NT2/D1 (cell line): ENCODE data around the gene SMURF1.
"Not testable (repeated sequence)": the region's sequence is repeated elsewhere in the genome, so short reads cannot be mapped to it uniquely, and the experiment has no call there.

Source experiments
- DNase-seq: peaks from one replicate; pipeline ENCODE4 v3.0.0-alpha.2; 2011; ENCODE audit warnings: low read depth, low spot score
- H3K27me3 ChIP-seq: 2 replicates; pipeline ENCODE4 v1.6.0; 2011; ENCODE audit warnings: mild to moderate bottlenecking; ENCODE audit not compliant: insufficient read length, insufficient read depth
- H3K36me3 ChIP-seq: 2 replicates; pipeline ENCODE4 v1.6.1; 2011; ENCODE audit warnings: mild to moderate bottlenecking, low read length, mixed read lengths; ENCODE audit not compliant: insufficient read depth, insufficient read length
- H3K4me1 ChIP-seq: 2 replicates; pipeline ENCODE4 v1.5.1; 2011; ENCODE audit not compliant: insufficient read depth, insufficient read length
- H3K4me3 ChIP-seq: 2 replicates; pipeline ENCODE4 v1.5.1; 2011; ENCODE audit warnings: low read depth; ENCODE audit not compliant: insufficient read length
- H3K9ac ChIP-seq: 2 replicates; pipeline ENCODE4 v1.6.0; 2011; ENCODE audit warnings: low read depth; ENCODE audit not compliant: insufficient read length
- H3K9me3 ChIP-seq: 2 replicates; pipeline ENCODE4 v1.5.1; 2011; ENCODE audit warnings: mild to moderate bottlenecking, low read length; ENCODE audit not compliant: insufficient read depth
- SUZ12 ChIP-seq: IDR thresholded peaks from 2 replicates; pipeline ENCODE4 v1.6.1; 2011; ENCODE audit not compliant: insufficient read length, insufficient read depth; ENCODE audit errors: extremely low read depth
- YY1 ChIP-seq: IDR thresholded peaks from 2 replicates; pipeline ENCODE4 v1.6.1; 2011; ENCODE audit not compliant: insufficient read length, insufficient read depth
- ZNF274 ChIP-seq: IDR thresholded peaks from 2 replicates; pipeline ENCODE4 v1.6.1; 2011; ENCODE audit warnings: mild to moderate bottlenecking, low read depth, low read length

The SMURF1 gene

DNA sequence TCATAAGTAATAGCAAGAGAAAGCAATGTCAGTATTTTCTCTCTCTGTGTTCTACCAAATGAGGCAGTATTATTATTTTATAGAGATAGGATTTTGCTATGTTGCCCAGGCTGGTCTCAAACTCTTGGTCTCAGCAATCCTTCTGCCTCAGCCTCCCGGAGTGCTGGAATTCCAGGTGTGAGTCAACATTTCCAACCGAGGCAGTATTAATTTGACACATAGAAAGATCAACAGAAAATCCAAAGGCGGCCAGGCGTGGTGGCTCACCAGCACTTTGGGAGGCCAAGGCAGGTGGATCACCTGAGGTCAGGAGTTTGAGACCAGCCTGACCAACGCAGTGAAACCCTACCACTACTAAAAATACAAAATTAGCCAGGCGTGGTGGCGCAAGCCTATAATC is 71.8 kb downstream of the SMURF1 start:
- TF ChIP-seq YY1 = no peak
- no peak for TF ChIP-seq SUZ12
- no peak for TF ChIP-seq ZNF274
- H3K9me3 ChIP-seq = no peaks in the 10 kb centered on the region
- H3K4me3 ChIP-seq = no peak overlapping the region
- DNase-seq = no peak
- H3K9ac ChIP-seq = no peak overlapping the region
- H3K36me3 ChIP-seq = no peaks in the 10 kb centered on the region
- H3K4me1 ChIP-seq = no peaks in the 10 kb centered on the region
- no peaks in the 10 kb centered on the region for H3K27me3 ChIP-seq

DNA sequence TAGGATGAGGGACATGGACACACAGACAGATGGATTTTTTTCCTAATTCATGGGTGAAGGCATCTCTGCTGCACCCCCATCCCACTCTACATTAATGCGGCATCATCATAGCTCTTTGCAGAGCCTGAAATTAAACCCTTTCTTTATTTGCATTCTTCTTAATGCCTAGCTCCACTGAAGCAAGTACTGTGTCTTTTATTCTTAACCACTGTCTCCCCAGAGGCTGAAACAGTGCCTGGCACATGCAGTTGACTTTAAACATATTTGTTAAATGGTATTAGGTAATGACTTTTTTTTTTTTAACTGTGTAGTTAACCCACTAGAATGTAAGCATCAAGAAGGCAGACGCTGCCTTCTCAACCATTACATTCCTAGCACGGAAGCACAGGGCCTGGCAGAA is 73.5 kb downstream of the SMURF1 start:
- H3K9ac ChIP-seq = no peak overlapping the region
- H3K9me3 ChIP-seq = no peaks in the 10 kb centered on the region
- H3K4me3 ChIP-seq = no peak overlapping the region
- TF ChIP-seq YY1 (no peak), ZNF274 (no peak), SUZ12 (no peak)
- DNase-seq = no peak
- H3K27me3 ChIP-seq = no peaks in the 10 kb centered on the region
- no peaks in the 10 kb centered on the region for H3K36me3 ChIP-seq
- H3K4me1 ChIP-seq = no peaks in the 10 kb centered on the region

DNA sequence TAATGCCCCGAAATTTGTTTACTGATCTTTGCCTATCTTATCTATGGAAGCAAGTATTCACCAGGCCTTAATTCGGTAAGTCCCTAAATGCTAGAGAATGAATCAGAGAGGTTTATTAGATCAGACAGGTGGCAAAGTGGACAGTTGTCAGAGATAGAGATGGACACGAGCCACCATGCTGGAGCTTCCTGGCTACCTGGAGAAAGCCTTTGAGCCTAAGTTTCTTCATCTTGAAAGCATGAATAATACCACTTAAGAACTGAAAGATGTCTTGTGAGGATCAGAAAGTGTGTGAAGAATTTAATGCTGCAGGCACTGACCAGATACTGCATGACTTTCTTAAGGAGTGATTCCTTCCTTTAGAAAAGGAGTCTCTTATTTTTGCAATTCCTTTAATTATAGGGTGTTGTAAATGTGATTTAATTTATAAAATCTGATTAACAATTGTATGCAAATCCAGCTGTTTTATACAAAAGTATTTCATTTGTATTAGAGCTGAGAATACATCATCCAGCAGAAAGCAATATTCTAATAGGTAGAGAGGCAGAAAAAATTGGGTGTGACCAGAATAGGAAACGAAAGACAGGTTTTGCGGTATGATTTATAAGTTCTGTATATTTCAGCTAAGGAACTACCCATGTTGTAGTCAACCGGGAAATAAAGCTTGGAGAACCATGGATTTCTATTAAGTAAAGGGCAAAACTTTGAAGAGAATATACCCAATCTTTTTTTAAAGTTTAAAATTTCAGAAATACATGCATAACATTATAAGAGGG is 82.7 kb downstream of the SMURF1 start:
- no peaks in the 10 kb centered on the region for H3K9me3 ChIP-seq
- no peaks in the 10 kb centered on the region for H3K27me3 ChIP-seq
- H3K4me1 ChIP-seq = no peaks in the 10 kb centered on the region
- H3K9ac ChIP-seq = no peak overlapping the region
- TF ChIP-seq ZNF274 (no peak), YY1 (no peak), SUZ12 (no peak)
- no peak overlapping the region for H3K4me3 ChIP-seq
- DNase-seq = no peak
- peaks cover 14% of the 10 kb centered on the region for H3K36me3 ChIP-seq

- no peaks in the 10 kb centered on the region for H3K27me3 ChIP-seq
- H3K4me1 ChIP-seq = no peaks in the 10 kb centered on the region
- no peak overlapping the region for H3K9ac ChIP-seq
- TF ChIP-seq SUZ12 = no peak
- no peak for TF ChIP-seq YY1
- no peak for TF ChIP-seq ZNF274
- peaks cover 55% of the 10 kb centered on the region for H3K36me3 ChIP-seq
- DNase-seq = no peak
- no peak overlapping the region for H3K4me3 ChIP-seq
- no peaks in the 10 kb centered on the region for H3K9me3 ChIP-seq
Observed at GRCh38 chr7:99054781-99055180, 89.1 kb downstream of the SMURF1 start.

GRCh38 chr7:99050971-99051370 is 92.9 kb downstream of the SMURF1 start:
- H3K9me3 ChIP-seq = no peaks in the 10 kb centered on the region
- no peak overlapping the region for H3K4me3 ChIP-seq
- H3K36me3 ChIP-seq = peaks cover 69% of the 10 kb centered on the region
- H3K27me3 ChIP-seq = no peaks in the 10 kb centered on the region
- no peaks in the 10 kb centered on the region for H3K4me1 ChIP-seq
- no peak for DNase-seq
- TF ChIP-seq SUZ12 (no peak), YY1 (no peak), ZNF274 (no peak)
- no peak overlapping the region for H3K9ac ChIP-seq

DNA sequence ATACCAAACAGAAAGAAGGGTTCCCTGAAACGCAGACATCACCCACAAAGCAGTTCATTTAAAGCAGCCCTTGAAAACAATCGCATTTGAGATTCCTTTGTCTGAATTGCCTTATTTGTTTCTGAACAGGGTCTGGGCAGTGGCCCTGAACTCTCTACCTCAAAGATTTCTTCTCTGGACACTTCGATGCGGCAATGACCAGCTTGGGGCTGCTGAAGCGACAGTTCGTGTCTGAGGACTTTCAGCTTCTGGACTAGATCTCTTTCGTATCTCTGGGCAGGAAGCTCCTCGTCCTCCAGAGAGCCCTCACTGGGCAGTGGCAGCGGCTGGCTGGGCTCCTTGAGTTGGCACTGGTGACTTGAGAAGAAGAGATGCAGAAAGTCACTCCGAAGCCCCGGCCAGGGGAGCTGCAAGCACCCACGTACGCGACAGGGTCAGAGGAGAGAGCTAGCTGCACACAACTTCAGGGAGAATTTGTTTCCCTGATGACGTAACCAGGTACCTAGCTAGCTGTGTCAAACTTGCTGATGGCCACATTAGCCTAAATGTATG is 96.3 kb downstream of the SMURF1 start:
- Histone ChIP-seq H3K36me3 (peaks cover 67% of the 10 kb centered on the region), H3K27me3 (no peaks in the 10 kb centered on the region)
- no peak for DNase-seq

DNA sequence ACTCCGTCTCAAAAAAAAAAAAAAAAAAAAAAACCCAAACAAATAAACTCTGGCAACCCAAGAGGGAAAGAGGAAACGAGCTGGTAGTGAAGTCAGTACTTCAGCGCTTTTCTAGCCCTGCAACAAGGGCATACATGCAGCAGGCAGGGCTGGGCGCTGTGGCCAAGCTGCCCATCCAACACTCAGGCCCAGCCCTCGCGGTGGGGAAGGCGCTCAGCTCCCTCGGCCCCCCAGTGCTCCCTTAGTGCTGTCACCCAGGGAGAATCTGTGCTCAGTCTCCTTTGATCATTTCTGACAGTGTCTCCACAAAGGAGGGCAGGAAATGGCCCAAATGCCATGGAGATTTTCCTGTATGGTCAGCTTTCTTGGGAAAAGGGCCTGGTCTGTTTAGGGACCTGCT is 97.2 kb downstream of the SMURF1 start:
- no peak for TF ChIP-seq YY1
- TF ChIP-seq SUZ12 = no peak
- no peak for TF ChIP-seq ZNF274
- peaks cover 63% of the 10 kb centered on the region for H3K36me3 ChIP-seq

More for the DNA sequence above, 96.3 kb downstream of the SMURF1 start:
- no peak overlapping the region for H3K9ac ChIP-seq
- H3K9me3 ChIP-seq = no peaks in the 10 kb centered on the region
- no peak overlapping the region for H3K4me3 ChIP-seq
- no peaks in the 10 kb centered on the region for H3K4me1 ChIP-seq
- TF ChIP-seq YY1 (no peak), SUZ12 (no peak), ZNF274 (no peak)

DNA sequence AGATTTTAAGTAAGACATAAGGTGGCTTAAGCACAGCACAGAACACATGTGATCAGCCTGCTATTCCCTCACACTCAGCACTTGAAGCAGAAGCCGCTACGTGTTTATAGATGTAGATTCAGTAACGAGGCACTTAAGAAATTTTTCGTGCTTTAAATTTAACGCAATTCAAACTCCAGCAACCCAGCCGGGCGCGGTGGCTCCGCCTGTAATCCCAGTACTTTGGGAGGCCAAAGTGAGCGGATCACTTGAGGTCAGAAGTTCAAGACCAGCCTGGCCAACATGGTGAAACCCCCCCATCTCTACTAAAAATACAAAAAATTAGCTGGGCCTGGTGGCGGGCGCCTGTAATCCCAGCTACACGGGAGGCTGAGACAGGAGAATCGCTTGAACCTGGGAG is 97.6 kb downstream of the SMURF1 start:
- H3K4me3 ChIP-seq, H3K27me3 ChIP-seq, H3K9ac ChIP-seq, H3K4me1 ChIP-seq, DNase-seq, H3K9me3 ChIP-seq: not testable (repeated sequence)
- H3K36me3 ChIP-seq = peaks cover 63% of the 10 kb centered on the region

More for the DNA sequence above, 97.2 kb downstream of the SMURF1 start:
- Histone ChIP-seq H3K4me1 (no peaks in the 10 kb centered on the region), H3K9me3 (no peaks in the 10 kb centered on the region), H3K27me3 (no peaks in the 10 kb centered on the region), H3K9ac (no peak overlapping the region), H3K4me3 (no peak overlapping the region)
- DNase-seq = no peak

DNA sequence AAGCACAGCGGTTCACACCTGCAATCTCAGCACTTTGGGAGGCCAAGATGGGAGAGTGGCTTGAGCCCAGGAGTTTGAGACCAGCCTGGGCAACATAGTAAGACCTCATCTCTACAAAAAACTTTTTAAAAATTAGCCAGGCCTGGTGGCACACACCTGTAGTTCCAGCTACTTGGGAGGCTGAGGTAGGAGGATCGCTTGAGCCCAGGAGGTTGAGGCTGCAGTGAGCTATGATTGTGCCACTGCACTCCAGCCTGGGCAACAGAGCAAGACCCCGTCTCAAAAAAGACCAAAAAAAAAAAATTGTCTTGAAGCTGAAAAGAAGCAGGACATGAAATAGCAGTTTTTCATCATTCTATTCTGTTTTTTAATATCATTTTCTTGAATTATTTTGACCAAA is 99.0 kb downstream of the SMURF1 start:
- DNase-seq, H3K27me3 ChIP-seq, H3K9me3 ChIP-seq, H3K4me1 ChIP-seq, H3K9ac ChIP-seq, H3K4me3 ChIP-seq: not testable (repeated sequence)
- H3K36me3 ChIP-seq = peaks cover 58% of the 10 kb centered on the region
